Activated effector memory CD4-positive, alpha-beta T cell treated with anti-CD3 and anti-CD28 coated beads, Interleukin-2, amount 50 U/mL, for 16 hours (primary cell): ENCODE data around the gene CNPY4.

Source experiments
- DNase-seq: peaks from one replicate; pipeline ENCODE4 v3.0.0-alpha.2; 2020

Gene CNPY4

DNA sequence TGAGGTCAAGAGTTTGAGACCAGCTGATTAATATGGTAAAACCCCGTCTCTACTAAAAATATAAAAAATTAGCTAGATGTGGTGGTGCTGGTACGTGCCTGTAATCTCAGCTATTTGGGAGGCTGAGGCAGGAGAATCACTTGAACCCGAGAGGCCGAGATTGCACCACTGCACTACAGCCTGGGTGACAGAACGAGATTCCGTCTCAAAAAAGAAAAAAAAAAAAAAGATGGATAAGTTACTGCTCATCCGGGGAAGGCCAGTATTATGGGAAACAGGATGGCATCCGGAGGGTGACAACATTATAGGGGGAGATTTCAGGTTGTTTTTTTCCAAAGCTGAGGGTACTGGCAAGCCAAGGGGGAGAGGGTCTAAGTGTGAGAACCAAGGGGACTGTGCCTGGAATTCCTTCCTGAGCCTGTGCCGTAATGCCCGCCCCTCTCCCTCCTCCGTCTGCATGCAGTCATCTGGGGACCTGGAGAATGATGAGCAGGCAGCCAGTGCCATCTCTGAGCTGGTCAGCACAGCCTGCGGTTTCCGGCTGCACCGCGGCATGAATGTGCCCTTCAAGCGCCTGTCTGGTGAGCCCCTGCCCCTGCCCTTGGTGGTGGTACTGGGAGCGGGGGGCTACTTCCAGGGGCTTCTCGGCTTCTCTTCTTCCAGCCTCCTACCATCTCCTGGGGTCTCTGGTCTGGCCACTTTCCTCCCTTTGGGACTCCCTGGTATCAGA, 33.7 kb downstream of the CNPY4 start:
- DNase-seq: no peak

DNA sequence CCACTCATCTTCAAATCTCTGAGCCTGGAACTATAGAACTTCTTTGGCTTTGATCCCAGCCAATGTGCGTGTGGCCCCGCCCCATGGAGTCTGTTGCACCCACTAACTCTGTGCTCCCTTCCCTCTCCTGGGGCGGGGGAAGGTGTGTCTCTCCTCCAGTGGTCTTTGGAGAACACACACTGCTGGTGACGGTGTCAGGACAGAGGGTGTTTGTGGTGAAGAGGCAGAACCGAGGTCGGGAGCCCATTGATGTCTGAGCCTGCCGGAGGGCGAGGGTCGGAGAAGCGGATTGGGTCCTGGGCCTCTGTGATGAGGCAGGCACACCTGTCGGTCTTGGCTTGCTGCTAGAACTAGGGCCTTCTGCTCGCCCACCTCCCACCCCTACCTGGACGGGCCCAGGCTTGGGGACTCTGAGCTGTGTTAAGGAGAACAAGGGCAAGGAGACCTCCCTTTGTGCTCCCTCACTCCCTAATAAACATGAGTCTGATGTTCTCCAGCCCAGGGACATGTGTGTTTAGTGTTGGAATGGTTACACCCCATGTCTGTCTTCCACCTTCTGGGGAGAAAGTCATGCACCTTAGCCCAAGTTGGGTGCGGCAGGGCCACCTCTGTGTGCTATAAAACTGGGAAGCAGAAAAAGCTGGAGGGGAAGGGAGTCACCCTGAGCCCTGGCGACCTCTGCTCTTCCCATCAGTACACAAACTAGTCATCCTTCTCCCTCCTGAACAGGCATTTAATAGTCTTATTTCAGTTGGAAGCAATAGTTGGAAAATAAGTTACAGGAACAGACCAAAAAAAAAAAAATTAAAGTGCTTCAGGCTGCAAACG, 34.5 kb downstream of the CNPY4 start:
- DNase-seq: no peak

DNA sequence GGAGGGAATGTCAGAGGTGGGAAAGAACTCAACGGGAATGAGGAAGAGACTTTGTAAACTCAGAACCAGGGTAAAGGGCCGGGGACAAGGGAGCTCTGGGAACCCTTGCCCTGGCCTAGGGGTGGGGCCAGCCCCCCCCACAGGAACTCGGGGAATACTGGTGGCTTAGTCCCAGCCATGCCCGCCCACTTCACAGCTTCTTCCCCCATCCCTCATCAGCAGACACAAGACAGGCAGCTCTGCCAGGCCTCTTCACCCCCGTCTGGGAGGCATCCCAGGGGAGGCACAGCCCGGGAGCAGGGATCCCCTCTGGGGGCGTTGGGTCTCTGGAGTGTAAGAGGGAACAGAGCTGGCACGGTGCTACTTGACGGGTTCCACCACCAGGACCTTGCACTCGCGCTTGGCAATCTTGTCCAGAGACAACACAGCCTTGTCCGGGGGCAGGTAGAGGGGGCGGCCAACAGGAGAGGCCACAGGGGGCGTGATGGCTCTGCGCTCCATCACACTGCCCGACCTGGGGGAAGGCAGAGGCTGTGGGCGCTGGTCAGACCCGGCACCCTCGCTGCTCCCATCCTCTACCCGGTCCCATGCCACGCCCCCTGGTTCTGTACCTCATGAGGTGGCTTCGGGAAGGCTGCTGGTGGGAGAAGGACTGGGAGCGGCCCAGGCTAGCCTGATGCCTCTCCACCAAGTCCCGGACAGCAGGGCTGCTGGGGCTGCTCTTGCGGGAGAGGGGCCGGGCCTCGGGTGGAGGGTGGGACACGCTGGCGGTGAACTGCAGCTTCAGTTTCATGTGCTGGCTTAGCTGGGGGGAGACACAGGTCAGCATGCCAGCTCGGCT, 35.4 kb downstream of the CNPY4 start:
- no peak for DNase-seq

DNA sequence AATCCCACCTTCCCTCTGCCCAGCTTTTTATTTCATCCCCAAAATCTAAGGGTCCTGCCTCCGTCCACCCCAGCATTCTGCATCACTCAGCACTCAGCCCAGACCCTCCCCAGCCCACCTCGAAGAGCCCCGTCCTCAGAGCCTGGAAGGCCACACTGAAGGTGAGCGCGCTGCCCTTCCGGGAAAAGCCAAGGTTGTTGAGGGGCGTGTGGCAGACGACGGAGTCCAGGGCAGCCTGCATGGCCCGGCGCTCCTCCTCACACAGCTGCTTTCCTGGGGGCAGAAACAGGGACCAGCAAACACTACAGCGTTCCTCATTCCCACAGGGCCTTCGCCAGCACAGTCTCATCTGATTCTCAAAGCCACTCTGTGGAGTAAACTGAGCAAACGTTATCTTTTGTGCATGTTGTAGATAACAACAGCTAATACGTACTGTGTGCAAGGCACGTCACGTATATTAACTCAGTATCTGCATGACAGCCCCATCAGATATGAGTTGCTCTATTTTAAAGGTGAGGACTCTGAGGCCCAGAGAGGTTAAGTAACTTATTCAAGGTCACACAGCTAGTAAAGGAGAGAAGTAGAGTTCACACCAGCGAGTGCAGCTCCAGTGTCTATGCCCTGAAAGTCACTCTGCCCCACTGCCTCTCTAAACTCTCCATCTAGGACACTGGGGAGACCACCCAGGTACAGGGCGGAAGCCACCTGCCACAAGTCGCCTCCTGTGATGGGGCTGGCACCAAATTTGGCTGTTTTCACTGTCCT, 36.3 kb downstream of the CNPY4 start:
- DNase-seq: no peak

DNA sequence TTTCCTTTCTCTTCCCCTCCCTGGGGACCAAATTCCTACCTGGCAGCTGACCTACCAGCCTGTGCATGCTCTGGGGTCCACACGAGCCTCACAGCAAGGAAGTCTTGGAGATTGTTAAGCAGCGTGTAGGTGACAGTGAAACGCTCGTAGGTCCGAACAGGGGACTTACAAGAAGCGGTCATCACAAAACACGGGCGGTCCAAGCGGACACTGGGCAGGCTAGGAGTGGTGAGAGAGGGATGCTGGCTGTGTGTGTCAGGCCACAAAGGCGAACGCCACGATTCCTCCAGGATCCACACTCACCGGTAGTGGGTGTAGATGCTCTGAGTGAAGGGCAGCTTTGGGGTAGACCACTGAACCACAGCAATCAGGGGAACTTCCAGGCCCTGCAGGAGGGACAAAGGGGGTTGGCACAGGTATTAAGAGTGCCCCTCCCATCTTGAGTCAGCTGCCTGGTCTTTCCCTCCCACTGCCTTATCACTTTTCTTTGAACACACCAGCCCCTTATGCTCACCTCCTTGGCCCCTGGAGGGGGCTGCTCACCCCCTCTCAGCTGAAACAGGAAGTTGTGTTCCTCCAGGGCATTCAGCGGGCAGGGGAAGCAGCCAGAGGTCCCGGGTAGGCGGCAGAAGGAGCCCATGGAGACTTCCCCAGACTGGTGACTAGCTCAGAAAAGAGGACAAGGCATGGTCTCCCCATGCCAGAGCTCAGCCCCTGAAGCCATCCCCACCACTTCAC, 37.1 kb downstream of the CNPY4 start:
- no peak for DNase-seq

DNA sequence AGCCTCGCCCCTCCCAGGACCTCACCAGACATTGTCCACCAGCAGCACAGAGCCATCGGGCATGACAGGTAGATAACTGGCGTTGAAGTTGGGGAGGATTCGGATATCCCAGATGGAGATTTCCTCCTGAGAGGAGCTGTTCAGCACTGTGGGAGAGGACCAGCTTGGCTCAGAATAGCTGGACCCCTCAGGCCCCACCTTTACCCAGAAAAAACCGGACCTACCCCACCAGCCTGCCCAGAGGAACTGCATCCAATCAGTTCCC, 37.6 kb downstream of the CNPY4 start:
- DNase-seq: no peak

DNA sequence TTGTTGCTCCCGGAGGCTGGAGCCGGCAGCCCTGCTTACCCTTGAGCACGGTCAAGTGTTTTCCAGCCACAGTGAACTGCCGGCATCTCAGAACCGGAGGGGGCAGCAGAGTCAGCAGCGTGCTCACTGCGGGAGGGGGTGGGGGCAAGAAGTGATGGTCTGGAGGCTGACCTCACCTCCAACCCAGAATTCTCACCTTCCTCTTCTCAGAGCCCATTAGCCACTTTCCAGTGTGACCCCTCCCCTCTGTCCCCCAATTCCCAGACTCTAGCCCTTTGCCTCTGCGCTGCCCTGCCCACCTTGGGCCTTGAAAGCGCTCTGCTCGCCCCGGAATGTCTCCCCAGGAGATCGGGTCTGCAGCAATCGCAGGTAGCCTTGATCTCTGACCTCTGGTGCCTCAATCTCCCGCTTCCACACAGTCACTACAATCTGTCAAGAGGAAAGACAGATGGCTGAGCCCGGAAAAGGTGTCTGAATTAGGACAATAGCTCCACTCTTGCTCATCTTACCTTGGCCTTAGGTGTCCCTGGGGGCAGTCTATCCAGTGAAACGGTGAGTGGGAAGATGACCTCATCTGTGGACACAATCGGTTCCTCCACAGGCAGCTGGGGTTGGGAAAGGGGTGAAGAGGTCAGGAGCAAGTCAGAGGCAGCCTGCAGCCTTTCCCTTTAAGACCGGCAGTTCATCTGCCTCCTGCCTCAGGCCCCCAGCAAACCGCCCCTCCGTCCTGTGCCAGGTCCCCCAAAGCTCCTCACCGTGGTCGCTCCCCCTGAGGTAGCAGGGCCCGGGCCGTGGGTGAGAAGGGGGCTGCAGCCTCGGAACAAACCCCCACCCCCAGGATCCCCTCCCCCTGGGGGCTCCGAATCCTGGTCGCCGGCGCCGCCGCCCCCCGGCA, 38.1 kb downstream of the CNPY4 start:
- DNase-seq: no peak

DNA sequence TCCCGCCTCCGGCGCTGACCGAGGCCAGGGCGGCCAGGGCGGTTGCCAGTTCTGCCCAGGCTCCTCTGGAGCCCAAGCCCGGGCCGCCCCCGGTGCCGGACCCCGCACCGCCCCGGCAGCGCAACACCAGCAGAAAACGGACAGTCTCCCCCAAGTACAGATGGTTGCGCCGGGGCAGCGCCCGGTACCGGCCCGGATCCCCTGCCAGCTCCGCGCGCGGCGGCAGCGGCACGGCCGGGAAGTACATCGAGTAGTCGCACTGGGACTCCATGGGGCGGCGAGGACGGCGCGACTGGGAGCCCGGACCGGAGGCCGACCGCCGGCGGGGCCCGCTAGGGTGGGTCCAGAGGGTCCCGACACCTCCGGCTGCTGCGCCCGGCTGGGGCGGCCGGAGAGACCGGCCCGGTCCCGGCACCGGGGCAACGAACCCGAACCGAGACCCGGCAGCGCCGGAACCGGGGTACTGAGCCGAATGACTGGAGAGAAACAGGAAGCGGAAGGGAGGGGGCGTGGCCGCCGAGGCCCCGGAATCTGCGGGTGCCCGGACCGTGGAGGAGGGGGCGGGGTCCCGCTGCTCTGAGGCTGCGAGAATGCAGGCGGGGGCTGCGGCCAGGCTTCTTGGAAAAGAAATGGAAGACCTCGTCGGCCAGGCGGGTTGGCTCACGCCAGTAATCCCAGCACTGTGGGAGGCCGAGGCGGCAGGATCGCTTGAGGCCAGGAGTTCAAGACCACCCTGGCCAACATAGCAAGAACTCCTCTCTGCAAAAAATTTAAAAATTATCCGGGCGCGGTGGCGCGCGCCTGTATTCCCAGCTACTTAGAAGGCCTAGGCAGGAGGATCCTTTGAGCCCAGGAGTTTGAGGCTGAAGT, 39.0 kb downstream of the CNPY4 start, which contains the start of gene TRAPPC14:
Gene TRAPPC14 (minus strand): TSS at position 495 of the 870 bp plus-strand sequence. CDS start 224 bp downstream, at position 271.
- peak; percentile 97 for DNase-seq

DNA sequence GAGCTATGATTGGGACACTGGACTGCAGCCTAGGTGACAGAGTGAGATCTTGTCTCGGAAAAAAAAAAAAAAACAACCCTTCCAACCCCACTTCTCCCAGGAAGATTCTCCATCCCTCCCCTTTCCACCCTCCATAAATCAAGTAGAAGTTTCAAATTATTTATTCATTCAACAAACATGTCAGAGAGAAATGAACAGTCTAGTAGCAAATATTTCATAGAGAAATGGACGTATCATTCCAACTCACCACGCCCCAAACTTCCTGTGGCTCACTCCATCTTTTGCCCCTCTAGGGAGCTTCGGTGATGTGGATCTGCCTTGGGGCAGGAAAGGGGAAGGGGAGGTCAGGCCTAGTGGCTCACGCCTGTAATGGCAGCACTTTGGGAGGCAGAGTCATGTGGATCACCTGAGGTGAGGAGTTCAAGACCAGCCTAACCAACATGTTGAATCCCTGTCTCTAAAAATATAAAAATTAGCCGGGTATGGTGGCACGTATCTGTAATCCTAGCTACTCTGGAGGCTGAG, 39.7 kb downstream of the CNPY4 start:
- DNase-seq: no peak

DNA sequence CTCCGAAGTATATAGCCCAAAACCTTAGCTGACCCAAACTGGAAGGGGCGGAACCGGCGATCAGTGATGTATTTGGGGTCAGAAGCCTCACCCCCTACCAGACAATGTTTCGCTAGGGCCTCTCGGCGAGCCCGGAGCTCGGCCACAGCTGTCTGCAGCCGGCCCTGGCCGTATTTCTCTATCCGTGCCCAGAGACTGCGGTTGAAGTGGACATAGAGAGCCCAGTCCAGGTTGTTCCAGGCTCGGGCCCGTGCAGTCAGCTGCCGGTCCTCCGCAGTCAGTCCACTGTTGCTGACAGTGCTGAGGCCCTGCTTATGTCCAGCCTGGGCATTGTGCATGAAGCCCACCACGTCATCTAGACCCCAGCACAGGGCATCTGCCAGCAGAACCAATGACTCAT, 40.6 kb downstream of the CNPY4 start:
- DNase-seq: no peak

DNA sequence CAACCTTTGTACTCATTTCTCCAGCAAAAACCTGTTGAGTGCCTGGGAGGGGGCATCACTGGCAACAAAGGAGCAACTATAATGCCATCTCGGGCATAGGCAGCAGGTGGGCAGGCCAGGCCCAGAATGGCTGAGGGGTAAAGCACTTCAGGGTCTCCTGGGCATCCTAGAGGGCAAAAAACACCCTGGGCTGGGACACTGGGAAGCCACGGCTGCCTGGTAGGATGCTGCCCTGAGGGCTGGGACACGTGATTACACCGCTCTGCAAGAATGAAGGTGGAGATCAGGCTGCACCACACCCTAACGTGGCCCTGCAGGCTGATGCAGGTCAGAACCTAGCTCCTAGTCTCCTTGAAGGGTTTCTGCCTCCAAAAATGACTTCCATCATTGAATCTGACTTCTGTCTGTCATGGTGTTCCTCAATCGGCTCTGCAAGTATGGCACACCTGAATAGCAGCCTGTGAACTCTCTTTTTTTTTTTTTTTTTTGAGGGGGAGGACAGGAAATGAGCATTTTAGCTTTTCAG, 43.6 kb downstream of the CNPY4 start:
- DNase-seq: no peak

DNA sequence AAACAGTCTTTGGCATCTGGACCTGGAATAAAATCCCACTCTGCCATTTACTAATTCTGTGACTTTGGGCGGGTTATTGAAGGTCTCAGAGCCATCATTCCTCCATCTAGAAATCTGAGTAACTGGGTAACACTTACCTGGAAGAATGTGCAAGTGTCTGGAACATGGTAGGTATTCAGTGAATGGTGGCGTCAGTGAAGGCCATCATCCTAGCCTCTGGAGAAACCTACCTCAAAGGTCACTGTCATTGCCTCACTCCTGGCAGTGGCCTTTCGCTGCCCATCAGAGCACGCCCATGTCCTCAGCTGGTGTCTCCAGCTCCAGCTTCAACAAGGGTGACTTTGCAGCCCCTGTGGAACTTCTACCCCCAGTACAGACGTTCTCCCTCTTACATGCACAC, 44.4 kb downstream of the CNPY4 start:
- no peak for DNase-seq

DNA sequence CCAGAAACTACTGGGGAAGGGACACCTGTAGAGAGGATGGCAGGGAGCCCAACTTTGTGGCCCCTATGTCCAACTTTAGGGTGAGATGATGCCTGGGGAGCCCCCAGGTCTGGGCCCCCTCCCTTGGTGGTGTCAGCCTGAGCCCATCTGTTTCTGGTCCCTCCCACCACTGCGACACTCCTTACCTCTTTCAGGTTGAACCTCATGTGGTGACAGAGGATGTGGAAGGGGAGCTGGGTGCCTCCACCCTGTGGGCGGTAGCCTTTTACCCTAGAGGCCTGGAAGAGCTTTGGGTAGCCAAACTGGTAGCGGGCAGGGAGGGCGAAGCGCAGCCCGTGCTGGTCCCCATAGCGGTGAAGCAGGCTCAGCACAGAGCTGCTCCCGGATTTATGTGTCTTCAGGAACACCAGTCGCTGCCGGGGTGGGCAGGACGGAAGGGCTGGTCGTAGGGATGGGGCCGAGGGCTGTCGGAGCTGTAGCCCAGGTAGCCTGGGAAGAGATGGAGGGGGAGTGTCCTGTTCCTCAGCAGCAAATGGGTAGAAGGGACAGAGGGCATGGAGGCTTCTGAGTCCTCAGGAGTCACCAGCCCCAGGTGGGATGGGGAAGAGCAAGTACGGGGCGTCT, 47.0 kb downstream of the CNPY4 start:
- peak; percentile 67 for DNase-seq

DNA sequence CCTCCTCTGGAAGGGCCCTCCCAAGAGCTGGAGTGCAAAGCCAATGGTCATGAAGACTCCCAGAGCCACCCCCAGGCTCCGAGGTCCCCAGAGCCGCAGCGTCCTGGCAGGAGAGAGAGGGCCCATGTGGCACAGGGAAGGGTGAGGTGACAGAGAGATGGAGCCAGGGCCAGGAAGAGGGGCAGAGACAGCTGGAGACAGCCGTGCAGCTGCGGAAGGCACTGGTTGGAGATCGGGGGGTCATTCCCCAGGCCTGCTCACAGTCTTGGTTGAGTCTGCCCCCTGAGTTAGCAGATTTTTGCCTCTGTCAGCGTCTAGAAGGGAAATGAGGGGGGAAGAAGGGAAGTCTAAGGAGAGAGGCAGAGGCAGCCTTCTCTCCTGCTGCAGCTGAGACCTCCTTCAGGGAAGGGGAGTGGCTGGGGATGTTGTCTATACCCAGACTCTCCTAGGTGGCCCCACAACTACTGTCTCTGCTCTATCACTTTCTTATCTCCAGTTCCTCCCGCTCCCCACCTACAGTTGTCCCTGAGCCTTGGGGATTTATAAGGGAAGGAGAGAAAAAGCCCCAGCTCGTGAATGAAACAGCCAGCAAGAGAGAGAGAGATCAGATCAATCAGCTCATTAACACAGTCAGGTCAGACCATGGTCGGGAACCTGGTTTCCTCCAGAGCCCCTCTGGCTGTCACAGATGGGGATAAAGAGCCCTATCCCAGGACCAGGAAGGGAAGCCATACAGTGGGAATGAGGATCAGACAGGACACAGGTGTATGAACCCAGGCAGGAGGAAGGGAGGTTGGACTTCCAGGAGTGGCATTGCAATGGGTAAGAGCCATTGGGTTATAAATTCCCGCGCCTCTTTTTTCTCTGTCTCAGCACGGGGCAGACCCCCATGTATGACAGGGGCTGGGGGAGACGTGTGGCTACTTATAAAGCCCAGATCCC, 47.8 kb downstream of the CNPY4 start:
- DNase-seq: peak; percentile 56

DNA sequence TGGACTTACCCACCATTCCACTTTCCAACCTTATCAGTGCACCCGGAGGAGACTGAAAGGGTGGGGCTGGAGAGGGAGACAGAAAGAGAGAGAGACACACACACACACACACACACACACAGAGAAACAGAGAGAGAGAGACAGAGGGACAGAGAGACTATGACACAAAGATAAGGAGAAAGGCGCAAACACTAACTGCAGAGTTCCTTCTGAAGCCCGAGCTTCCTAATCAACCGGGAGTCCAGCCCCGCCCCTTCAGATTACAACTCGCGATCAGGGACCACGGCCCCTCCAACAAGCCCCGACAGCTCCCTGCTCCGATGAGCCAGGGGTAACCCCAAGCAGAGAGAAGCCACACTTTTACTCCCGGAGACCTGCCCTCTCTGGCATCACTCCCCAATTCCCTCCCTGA, 48.5 kb downstream of the CNPY4 start:
- DNase-seq: no peak

DNA sequence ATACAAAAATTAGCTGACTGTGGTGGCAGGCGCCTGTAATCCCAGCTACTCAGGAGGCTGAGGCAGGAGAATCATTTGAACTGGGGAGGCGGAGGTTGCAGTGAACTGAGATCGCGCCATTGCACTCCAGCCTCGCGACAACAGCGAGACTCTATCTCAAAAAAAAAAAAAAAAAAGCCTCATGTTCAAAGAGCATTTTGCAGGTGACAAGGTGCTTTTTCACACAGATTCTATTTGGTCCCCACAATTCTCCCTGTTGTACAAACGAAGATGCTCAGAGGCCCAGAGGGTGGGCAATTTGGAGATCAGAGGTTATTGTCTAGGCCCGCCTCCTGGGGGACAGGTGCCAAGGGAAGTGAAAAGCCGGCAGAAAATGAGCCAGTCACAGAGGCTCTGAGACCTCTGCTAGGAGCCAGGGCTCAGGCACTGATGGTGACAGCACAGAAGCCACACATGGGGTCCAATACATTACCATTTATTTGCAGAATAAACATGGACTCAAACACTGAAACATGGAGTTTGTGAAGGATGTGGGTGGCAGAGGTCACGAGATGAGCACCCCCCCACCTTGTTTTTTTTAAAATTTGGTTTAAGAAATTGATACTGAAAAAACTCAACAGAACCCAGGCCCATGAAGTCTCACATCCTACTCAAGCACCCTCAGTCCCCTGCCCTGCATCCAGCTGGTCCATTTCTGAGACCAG, 49.9 kb downstream of the CNPY4 start:
- DNase-seq: no peak
